Measurements from ENCODE around the gene CREB5. TPM values are rescaled to one million over a fixed set of nuclear protein-coding genes. Genes with fewer than 3 reads are reported as not detected.

The CREB5 gene
- total RNA-seq, 1 experiment from 2014 or later, result 0.49 TPM

DNA sequence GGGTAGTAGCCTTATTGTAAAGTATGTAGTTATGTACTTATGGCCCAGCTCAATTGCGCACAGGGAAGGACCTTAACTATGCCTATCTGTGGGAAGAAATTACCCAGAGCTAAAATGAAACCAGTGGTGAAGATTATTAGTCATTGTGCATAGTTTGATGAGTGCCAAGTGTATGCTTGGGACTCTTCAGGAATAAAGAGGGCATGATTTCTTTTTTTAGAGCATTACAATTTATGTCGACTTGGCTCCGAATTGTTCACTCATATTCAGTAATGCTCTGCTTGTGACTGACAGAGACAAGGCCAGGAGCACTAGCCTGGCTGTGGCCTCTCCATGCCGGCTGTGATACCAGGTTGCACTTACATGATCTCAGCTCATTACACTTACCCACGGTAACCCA, 276.3 kb downstream of the CREB5 start:
- Histone ChIP-seq H3K9me3 (ENCODE audit: control insufficient read depth in 1 of 2, insufficient read depth in 1 of 2, low read depth in 1 of 2, low read length in 2 of 2) (no peaks in the 10 kb centered on the region), H3K27ac (ENCODE audit: low read depth, low read length) (no peak overlapping the region), H3K4me3 (replicated peaks in 1 of 2; ENCODE audit: low read depth in 1 of 2, low read length in 2 of 2) (no peak overlapping the region), H3K79me2 (ENCODE audit: insufficient read depth, low read length) (no peaks in the 10 kb centered on the region), H3K27me3 (ENCODE audit: insufficient read depth, low read length) (0 out of 2 replicates have a peak, but pooled peaks cover 3% of the 10 kb centered on the region), H3K9me2 (ENCODE audit: insufficient read depth) (no peaks in the 10 kb centered on the region), H3K4me2 (ENCODE audit: low read length) (no peak overlapping the region), H4K20me1 (ENCODE audit: insufficient read depth) (no peaks in the 10 kb centered on the region), H3K36me3 (ENCODE audit: control insufficient read depth in 1 of 2, insufficient read depth in 2 of 2, low read length in 2 of 2) (no peaks in the 10 kb centered on the region), H2AFZ (ENCODE audit: low read depth, low read length, poor library complexity, severe bottlenecking) (no peak overlapping the region), H3K4me1 (ENCODE audit: control insufficient read depth in 1 of 2, insufficient read depth in 2 of 2, low read length in 2 of 2) (peaks cover 12 to 15% of the 10 kb centered on the region in 2 experiments), H3K9ac (ENCODE audit: low read length) (no peak overlapping the region)
- DNase-seq (ENCODE audit: low read depth, low spot score) (no peak), ATAC-seq (no peak)
- BruUV-seq (replicated peaks), result no TSS peak
- intact Hi-C loops (cut with micrococcal nuclease), result no loop called here
- ChIA-PET CTCF (no interaction called here), POLR2A (no interaction called here), RAD21 (ENCODE audit: low non-redundant PET in 1 of 2, low total read pairs in 2 of 2, uncharacterized antibody in 2 of 2, unreplicated experiment in 2 of 2) (no interaction called here)
- TF ChIP-seq ZNF274 (IDR thresholded peaks at IDR 0.05; ENCODE audit: low read depth, low read length) (no peak), REST (IDR thresholded peaks at IDR 0.05; ENCODE audit: low read depth) (no peak), EZH2phosphoT487 (IDR thresholded peaks at IDR 0.05; ENCODE audit: borderline replicate concordance) (no peak), ATF3 (IDR thresholded peaks at IDR 0.05) (no peak), ELF1 (IDR thresholded peaks at IDR 0.05; ENCODE audit: borderline replicate concordance, low read depth) (no peak), ZFX (IDR thresholded peaks at IDR 0.05) (no peak), CEBPB (IDR thresholded peaks at IDR 0.05; ENCODE audit: low read depth) (no peak), YY1 (IDR thresholded peaks at IDR 0.05; ENCODE audit: extremely low read depth, insufficient replicate concordance, low read depth, low read length) (no peak)
- TF ChIP-seq, protein P1, sequence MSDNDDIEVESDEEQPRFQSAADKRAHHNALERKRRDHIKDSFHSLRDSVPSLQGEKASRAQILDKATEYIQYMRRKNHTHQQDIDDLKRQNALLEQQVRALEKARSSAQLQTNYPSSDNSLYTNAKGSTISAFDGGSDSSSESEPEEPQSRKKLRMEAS (IDR thresholded peaks at IDR 0.05), result no peak
- TF ChIP-seq, protein P2, sequence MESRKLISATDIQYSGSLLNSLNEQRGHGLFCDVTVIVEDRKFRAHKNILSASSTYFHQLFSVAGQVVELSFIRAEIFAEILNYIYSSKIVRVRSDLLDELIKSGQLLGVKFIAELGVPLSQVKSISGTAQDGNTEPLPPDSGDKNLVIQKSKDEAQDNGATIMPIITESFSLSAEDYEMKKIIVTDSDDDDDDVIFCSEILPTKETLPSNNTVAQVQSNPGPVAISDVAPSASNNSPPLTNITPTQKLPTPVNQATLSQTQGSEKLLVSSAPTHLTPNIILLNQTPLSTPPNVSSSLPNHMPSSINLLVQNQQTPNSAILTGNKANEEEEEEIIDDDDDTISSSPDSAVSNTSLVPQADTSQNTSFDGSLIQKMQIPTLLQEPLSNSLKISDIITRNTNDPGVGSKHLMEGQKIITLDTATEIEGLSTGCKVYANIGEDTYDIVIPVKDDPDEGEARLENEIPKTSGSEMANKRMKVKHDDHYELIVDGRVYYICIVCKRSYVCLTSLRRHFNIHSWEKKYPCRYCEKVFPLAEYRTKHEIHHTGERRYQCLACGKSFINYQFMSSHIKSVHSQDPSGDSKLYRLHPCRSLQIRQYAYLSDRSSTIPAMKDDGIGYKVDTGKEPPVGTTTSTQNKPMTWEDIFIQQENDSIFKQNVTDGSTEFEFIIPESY (IDR thresholded peaks at IDR 0.05; ENCODE audit: extremely low read depth, insufficient replicate concordance, low read length), result no peak
